Esophagus muscularis mucosa (tissue), 4 donors: Measurements from ENCODE around the gene YLPM1. TPM values are rescaled to one million over a fixed set of nuclear protein-coding genes. Genes with fewer than 3 reads are reported as not detected.

Experiments
- DNase-seq: peaks from one replicate; pipeline ENCODE4 v3.0.0-alpha.2; 2017; ENCODE audit errors: extremely low spot score
- H3K27ac ChIP-seq, 4 donors: fragments of 200-600 bp; sonication (generic); replicated peaks in 1 of 4; 1 replicate in 3 of 4; 2 replicates in 1 of 4; pipeline ENCODE4 v1.5.1; 2016 to 2019; ENCODE audit warnings: mild to moderate bottlenecking in 1 of 4
- H3K27me3 ChIP-seq, 4 donors: fragments of 200-600 bp; sonication (generic); one replicate each; pipeline versions ENCODE4 v1.5.1 to v1.6.0; 2016 to 2019
- H3K36me3 ChIP-seq, 4 donors: fragments of 200-600 bp; sonication (generic); one replicate each; pipeline ENCODE4 v1.5.1; 2016 to 2019
- H3K4me1 ChIP-seq, 4 donors: fragments of 200-600 bp; sonication (generic); one replicate each; pipeline ENCODE4 v1.5.1; 2016 to 2019
- H3K4me3 ChIP-seq, 4 donors: fragments of 200-600 bp; sonication (generic); 1 replicate in 2 of 4; 2 replicates in 2 of 4; pipeline ENCODE4 v1.5.1; 2016 to 2019; ENCODE audit warnings: mild to moderate bottlenecking in 4 of 4, moderate library complexity in 1 of 4
- H3K9me3 ChIP-seq, 4 donors: fragments of 200-600 bp; sonication (generic); 1 replicate in 3 of 4; 2 replicates in 1 of 4; pipeline ENCODE4 v1.5.1; 2016 to 2019
- CTCF ChIP-seq, 3 experiments: fragments of 200-600 bp in 2 of 3; fragments of 450-650 bp in 1 of 3; sonication (generic) in 2 of 3; IDR thresholded peaks; one replicate each; pipeline ENCODE4 v1.5.1; 2017 to 2019; ENCODE audit warnings: antibody characterized with exemption in 3 of 3, mild to moderate bottlenecking in 2 of 3, moderate library complexity in 1 of 3
- EP300 ChIP-seq: sonication (generic); formaldehyde crosslinking; IDR thresholded peaks from one replicate; pipeline ENCODE4 v1.6.1; 2017; ENCODE audit warnings: antibody characterized with exemption
- POLR2A ChIP-seq: fragments of 450-650 bp; IDR thresholded peaks from one replicate; pipeline ENCODE4 v1.6.1; 2017; ENCODE audit warnings: antibody characterized with exemption, moderate library complexity, mild to moderate bottlenecking, low read depth
- POLR2AphosphoS5 ChIP-seq, 2 donors: sonication (generic); formaldehyde crosslinking; IDR thresholded peaks; one replicate each; pipeline ENCODE4 v1.6.1; 2017; ENCODE audit warnings: antibody characterized with exemption in 2 of 2
- WGBS: methylation state at CpG from one replicate; pipeline ENCODE4 v1.1.5; 2018; 5-methylcytosine and 5-hydroxymethylcytosine counted together
- intact Hi-C: fragments of 100-400 bp; cut with DNase I; formaldehyde crosslinking; loops from one replicate; pipeline ENCODE4 v1.15.1; 2023
- total RNA-seq, 4 donors: library from RNA; depleted of rRNA; stranded (reverse); fragments of >200 nt; gene quantifications; one replicate each; pipeline versions ENCODE4 v1.1.0 to v1.2.1, GENCODE V29; 2016

YLPM1 gene
- total RNA-seq, 4 donors from 2014 or later, result 31.0 to 47.2 (median 36.0) TPM

GRCh38 chr14:74855945-74856344 lies 92.8 kb downstream of the YLPM1 start:
- H3K27me3 ChIP-seq, result no peaks in the 10 kb centered on the region
- no peak for DNase-seq
- no peaks in the 10 kb centered on the region for H3K36me3 ChIP-seq
- no peak overlapping the region for H3K4me3 ChIP-seq
- peaks cover 9 to 45% (median 41%) of the 10 kb centered on the region in 4 donors for H3K4me1 ChIP-seq
- no peaks in the 10 kb centered on the region for H3K9me3 ChIP-seq
- 67% methylated on average over 4 of the region's 4 CpGs for WGBS
- intact Hi-C loops, result no loop called here
- TF ChIP-seq EP300 (no peak), CTCF (IDR thresholded peaks at IDR 0.05) (no peak), POLR2AphosphoS5 (IDR thresholded peaks at IDR 0.05) (no peak), POLR2A (no peak)
- H3K27ac ChIP-seq, result no peak overlapping the region

- Histone ChIP-seq H3K4me3 (no peak overlapping the region), H3K27me3 (no peaks in the 10 kb centered on the region), H3K36me3 (no peaks in the 10 kb centered on the region), H3K4me1 (peaks cover 9 to 48% (median 44%) of the 10 kb centered on the region in 4 donors), H3K9me3 (no peaks in the 10 kb centered on the region), H3K27ac (no peak overlapping the region)
- intact Hi-C loops, result no loop called here
- DNase-seq, result no peak
- WGBS, result 91% methylated on average over 1 of the region's 1 CpG
- TF ChIP-seq EP300 (no peak), POLR2A (no peak), CTCF (IDR thresholded peaks at IDR 0.05) (no peak), POLR2AphosphoS5 (IDR thresholded peaks at IDR 0.05) (no peak)
Measured at GRCh38 chr14:74856366-74856765, 93.2 kb downstream of the YLPM1 start.

- no peak overlapping the region for H3K4me3 ChIP-seq
- H3K4me1 ChIP-seq, result peaks cover 9 to 40% (median 36%) of the 10 kb centered on the region in 4 donors
- H3K27ac ChIP-seq, result no peak overlapping the region
- no peaks in the 10 kb centered on the region for H3K9me3 ChIP-seq
- 83% methylated on average over 1 of the region's 1 CpG for WGBS
- H3K27me3 ChIP-seq, result no peaks in the 10 kb centered on the region
- TF ChIP-seq POLR2AphosphoS5 (IDR thresholded peaks at IDR 0.05), result no peak
- TF ChIP-seq CTCF (IDR thresholded peaks at IDR 0.05), result no peak
- no peak for TF ChIP-seq POLR2A
- no peak for TF ChIP-seq EP300
- DNase-seq, result no peak
- intact Hi-C loops, result no loop called here
- no peaks in the 10 kb centered on the region for H3K36me3 ChIP-seq
Measured at GRCh38 chr14:74858022-74858421, 94.9 kb downstream of the YLPM1 start.

GRCh38 chr14:74859757-74860552 lies 96.8 kb downstream of the YLPM1 start:
- H3K27me3 ChIP-seq, result no peaks in the 10 kb centered on the region
- no peaks in the 10 kb centered on the region for H3K9me3 ChIP-seq
- no peak for DNase-seq
- no peak overlapping the region for H3K4me3 ChIP-seq
- H3K27ac ChIP-seq, result no peak overlapping the region
- H3K4me1 ChIP-seq, result peaks cover 0 to 21% (median 19%) of the 10 kb centered on the region in 4 donors
- no peaks in the 10 kb centered on the region for H3K36me3 ChIP-seq
- 68% methylated on average over 10 of the region's 10 CpGs for WGBS
- intact Hi-C loops, result loop anchor here (2.0 kb wide), 1 partner anchor 45 kb away; no protein-coding TSS in a partner anchor
- TF ChIP-seq EP300, result no peak
- no peak for TF ChIP-seq POLR2AphosphoS5 (IDR thresholded peaks at IDR 0.05)
- no peak for TF ChIP-seq CTCF (IDR thresholded peaks at IDR 0.05)
- TF ChIP-seq POLR2A, result no peak
